ENCODE data around the gene CHCHD10. TPM values are rescaled to one million over a fixed set of nuclear protein-coding genes. Genes with fewer than 3 reads are reported as not detected.
A peak's percentile ranks its signal among the peaks of the same experiment; 100 is the strongest.

Gene CHCHD10
- total and polyA plus RNA-seq, 2 of the 13 experiments (the other 11 are each of a cell fraction or from before 2014, with no cell fraction given): 37.0 to 62.8 TPM

GRCh38 chr22:23716811-23717801 is 50.7 kb downstream of the CHCHD10 start (continued):
- TF ChIP-seq KIAA2018 (CRISPR knock-in tag; IDR thresholded peaks at IDR 0.05; ENCODE audit: borderline replicate concordance) (no peak; the same call in 1 of the 2 replicates), ATF2 (CRISPR knock-in tag; IDR thresholded peaks at IDR 0.05) (peak; percentile 72), MBNL3 (CRISPR knock-in tag; conservative IDR thresholded peaks at IDR 0.05) (no peak), ZNF558 (CRISPR knock-in tag; IDR thresholded peaks at IDR 0.05; ENCODE audit: borderline replicate concordance) (0 out of 2 replicates have a peak, but pooled peaks have one; percentile 84), ZNF580 (CRISPR knock-in tag; IDR thresholded peaks at IDR 0.05; ENCODE audit: borderline replicate concordance, low read depth) (no peak), RXRA (CRISPR knock-in tag; IDR thresholded peaks at IDR 0.05) (peak; percentile 70; the same call in 1 of the 2 replicates), E2F5 (CRISPR knock-in tag; conservative IDR thresholded peaks at IDR 0.05) (peak; percentile 57; the same call in 1 of the 2 replicates), USF2 (IDR thresholded peaks at IDR 0.05; ENCODE audit: low read depth, low read length) (peak; percentile 43; the same call in 1 of the 2 replicates), USF2 (CRISPR knock-in tag; IDR thresholded peaks at IDR 0.05; ENCODE audit: borderline replicate concordance) (peak; percentile 90; the same call in 1 of the 2 replicates)
- TF ChIP-seq, protein P1, sequence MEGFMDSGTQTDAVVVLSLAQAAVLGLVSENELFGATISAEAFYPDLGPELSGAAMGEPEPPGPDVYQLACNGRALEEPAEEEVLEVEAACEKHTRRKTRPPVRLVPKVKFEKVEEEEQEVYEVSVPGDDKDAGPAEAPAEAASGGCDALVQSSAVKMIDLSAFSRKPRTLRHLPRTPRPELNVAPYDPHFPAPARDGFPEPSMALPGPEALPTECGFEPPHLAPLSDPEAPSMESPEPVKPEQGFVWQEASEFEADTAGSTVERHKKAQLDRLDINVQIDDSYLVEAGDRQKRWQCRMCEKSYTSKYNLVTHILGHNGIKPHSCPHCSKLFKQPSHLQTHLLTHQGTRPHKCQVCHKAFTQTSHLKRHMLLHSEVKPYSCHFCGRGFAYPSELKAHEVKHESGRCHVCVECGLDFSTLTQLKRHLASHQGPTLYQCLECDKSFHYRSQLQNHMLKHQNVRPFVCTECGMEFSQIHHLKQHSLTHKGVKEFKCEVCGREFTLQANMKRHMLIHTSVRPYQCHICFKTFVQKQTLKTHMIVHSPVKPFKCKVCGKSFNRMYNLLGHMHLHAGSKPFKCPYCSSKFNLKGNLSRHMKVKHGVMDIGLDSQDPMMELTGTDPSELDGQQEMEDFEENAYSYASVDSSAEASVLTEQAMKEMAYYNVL (CRISPR knock-in tag; IDR thresholded peaks at IDR 0.05; ENCODE audit: borderline replicate concordance): peak; percentile 87; the same call in 1 of the 2 replicates
